NCI-H748 (cell line): Measurements from ENCODE around the gene VSNL1.

Experiments
- DNase-seq: peaks from one replicate; lab custom pipeline; 2025; ENCODE audit not compliant: unreplicated experiment; lab: John Stamatoyannopoulos, UW

The VSNL1 gene

GRCh38 chr2:17610521-17610920 lies 70.0 kb downstream of the VSNL1 start:
- no peak for DNase-seq

DNA sequence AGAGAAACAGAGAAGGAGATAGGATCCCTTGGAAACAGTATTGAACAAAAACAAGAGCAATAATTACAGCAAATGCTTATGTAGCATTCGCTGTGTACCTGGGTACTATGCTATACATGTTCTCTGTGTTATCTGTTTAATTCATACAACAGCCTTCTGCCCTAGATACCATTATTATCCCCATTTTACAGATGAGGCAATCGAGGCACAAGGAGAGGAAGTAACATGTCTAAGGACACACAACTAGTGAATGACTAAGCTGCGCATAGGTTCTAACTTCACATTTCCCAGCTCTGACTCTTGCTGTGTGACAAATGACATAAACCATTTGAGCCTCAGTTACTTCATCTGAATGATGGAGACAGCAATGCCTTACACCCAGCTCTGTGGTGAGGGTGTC lies 70.5 kb downstream of the VSNL1 start:
- no peak for DNase-seq

GRCh38 chr2:17614174-17614930 lies 73.9 kb downstream of the VSNL1 start:
- DNase-seq: no peak

GRCh38 chr2:17615147-17615546 lies 74.7 kb downstream of the VSNL1 start:
- no peak for DNase-seq

GRCh38 chr2:17615728-17616351 lies 75.3 kb downstream of the VSNL1 start:
- no peak for DNase-seq

DNA sequence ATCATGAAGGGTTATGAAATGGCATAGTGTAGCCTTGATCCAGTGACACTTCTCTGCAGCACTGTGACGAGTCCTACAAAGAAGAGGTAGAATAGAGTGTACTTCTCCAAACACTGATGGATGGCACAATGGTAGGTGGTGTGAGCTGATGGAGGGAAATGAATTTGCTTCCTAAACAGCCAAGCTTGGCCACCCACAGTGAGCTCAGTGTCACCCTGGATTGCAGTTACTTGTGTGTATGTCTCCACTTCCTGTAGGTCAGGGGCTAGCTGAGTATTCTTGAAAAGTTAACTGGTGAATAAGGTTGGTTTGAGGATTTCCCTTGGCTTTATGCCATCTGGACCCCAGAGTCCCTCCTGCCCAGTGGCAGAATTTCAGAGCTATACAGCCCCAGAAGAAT lies 75.9 kb downstream of the VSNL1 start:
- DNase-seq: no peak

DNA sequence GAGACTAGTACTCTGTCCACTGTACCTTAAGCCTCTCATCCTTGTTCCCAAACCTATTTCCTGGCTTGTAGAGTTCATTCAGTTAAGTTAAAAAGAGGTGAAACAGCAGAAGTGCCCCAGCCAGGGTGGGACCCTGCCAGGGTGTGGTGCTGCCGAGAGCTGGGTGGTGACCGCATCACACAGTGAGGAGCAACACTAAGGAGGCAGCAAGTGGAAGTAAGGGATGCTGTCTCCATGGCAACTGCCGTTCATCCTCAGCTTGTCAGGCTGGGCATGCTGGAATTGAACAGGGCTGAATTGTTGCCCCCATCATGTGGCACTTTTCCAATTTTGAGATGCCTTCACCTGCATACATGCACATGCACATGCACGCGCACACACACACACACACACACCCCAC lies 77.0 kb downstream of the VSNL1 start:
- DNase-seq: peak; percentile 73

- no peak for DNase-seq
Observed at GRCh38 chr2:17617955-17618354, 77.5 kb downstream of the VSNL1 start.

DNA sequence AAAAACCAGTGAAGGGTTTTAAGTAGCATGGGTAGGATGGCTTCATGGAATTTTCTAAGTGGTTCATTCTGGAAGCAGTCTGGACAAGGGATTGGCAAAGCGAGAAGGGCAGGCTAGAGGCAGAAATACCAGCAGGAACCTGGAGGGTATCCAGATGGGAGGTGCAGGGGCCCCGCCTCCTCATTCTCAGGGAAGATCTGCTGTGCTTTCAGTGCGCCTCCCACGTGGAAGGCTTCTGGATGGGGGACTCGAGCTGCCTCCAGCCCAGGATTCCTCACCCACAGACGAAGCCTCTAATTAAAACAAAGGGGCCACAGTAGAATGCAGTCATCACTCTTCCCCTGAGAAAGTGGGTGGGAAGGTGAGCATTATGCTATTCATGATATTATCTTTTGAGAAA lies 79.8 kb downstream of the VSNL1 start:
- DNase-seq: peak; percentile 30

DNA sequence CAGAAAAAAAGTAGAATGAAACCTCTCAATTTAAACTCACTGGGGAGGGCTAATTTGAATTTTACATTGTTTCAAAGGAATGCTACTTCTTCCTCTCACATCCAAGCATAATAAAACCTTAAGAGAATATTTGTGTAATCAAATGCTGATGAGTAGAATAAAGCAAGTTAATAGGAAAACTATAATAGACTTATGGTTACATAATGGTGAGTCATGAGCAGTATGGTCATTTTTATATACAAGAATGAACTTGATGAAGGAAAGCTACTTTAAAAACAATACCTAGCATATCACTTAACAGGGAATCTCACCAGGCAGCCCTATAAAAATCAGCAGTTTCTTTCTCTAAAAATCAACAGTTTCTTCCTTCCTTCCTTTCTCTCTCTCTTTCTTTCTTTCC lies 80.3 kb downstream of the VSNL1 start:
- no peak for DNase-seq

DNA sequence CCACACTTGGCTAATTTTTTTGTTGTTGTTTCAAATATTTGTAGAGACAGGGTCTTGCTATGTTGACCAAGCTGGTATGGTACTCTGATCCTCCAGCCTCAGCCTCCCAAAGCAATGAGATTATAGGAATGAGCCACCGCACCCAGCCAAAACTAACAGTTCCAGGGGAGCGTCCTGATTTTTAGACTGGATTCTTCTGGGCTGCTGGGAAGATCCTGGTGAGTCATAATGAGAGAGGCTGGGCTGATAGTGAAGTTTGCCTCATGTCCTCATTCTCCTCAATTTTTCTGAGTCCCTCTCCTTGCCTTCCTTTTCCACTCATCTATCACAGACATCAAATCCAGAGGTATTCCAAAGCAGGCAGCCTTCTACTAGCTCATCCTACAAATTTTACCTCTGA lies 81.3 kb downstream of the VSNL1 start:
- no peak for DNase-seq

- DNase-seq: no peak
Observed at GRCh38 chr2:17625446-17625845, 85.0 kb downstream of the VSNL1 start.

DNA sequence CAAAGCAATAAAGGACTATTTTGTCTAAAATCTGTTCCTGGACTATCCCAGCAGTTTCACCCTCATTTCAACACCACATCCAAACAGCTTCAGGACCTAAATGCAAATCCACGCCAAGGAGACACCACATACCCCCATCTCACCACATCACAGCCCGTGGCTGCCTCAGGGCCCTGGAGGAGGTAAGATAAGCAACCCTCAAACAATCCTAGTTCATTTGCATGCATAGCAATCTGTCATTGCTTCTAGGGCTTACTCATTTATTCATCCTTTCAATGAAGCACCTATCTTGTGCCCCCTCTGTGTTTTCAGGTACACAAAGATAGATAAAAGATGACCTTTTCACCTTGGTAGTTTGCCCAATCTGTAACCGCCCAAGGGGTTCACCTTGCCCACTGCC lies 86.5 kb downstream of the VSNL1 start:
- no peak for DNase-seq

DNA sequence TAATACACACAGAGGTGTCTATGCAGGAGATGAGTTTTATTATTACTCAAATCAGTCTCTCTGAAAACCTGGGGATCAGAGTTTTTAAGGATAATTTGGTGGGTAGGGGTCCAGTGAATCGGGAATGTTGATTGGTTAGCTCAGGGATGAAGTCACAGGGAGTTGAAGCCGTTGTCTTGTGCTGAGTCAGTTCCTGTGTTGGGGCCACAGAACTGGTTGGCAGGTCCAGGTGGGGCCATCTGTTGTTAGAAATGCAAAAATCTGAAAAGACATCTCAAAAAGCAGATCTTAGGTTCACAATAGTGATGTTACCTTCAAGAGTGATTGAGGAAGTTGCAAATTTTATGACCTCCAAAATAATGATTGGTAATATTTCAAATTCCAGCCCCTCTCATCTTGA lies 86.9 kb downstream of the VSNL1 start:
- no peak for DNase-seq

- DNase-seq: no peak
Observed at GRCh38 chr2:17628349-17629261, 88.1 kb downstream of the VSNL1 start.

DNA sequence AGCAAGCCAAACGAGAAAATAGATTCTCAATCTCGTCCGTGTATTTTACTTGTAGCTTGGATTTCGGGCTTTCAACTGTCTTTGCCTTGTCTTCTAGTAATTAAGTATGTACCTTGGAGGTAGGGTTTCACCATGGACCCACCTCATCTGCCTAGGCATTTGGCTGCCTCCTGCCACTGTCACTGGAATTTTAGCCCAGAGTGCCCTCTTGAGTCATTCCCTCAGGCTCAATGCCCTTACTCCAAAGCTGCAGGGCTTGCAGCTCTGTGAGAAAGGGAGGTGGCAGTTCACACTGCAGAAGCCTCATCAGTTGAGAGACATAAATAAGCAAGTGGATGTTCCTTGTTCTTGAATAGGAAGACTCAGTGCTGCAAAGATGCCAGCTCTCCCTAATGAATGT lies 89.6 kb downstream of the VSNL1 start:
- DNase-seq: no peak

DNA sequence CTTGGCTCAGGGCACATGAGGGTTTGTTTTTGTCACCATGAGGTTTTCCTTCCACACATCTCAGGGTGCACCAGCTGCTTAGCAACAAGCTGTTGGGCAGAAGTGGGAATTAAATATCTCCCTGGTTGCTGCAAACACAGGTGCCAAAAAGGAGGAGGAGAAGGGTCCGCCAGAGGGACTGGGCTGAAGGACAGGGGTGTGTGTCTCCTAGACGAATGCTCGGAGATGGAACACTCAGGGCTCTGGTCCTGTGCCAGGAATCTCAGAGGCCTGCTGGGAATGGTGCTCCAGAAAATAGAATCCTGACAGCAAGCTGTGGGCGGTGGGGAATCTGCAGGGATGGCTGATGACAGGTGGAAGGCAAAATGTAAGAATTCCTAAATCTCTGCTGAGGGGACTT lies 94.5 kb downstream of the VSNL1 start:
- peak; percentile 39 for DNase-seq

DNA sequence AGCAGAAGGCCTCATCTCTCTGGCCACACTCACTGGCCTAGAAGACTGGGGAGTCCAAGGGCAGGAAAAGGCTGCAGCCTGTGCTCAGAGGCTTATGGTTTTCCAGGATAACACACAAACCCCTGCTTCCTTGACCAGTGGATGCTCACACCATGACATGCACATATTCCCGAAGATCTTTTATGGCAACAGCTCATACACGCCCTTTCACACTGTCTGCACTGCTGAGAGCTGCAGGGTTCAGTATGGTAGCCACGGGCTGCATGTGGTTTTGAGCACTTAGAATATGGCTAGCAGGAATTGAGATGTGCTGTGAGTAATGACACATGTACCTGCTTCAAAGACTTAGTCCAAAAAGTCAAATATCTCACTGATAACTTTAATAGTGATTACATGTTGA lies 95.8 kb downstream of the VSNL1 start:
- DNase-seq: no peak

- DNase-seq: no peak
Observed at GRCh38 chr2:17637131-17637906, 96.8 kb downstream of the VSNL1 start.

- no peak for DNase-seq
Observed at GRCh38 chr2:17638196-17638743, 97.8 kb downstream of the VSNL1 start.

GRCh38 chr2:17640406-17640805 lies 99.9 kb downstream of the VSNL1 start:
- no peak for DNase-seq
